IMR-90 (cell line): ENCODE data around the gene KCNQ1.

Experiments
- BHLHE40 ChIP-seq: fragments of 150-350 bp; IDR thresholded peaks from 2 replicates; pipeline ENCODE4 v1.6.1; 2016; ENCODE audit warnings: mild to moderate bottlenecking, low read depth, low read length
- CHD1 ChIP-seq: IDR thresholded peaks from 2 replicates; pipeline ENCODE4 v1.6.1; 2012; ENCODE audit warnings: low read depth, low read length, improper control_type of control experiment
- CTCF ChIP-seq: conservative IDR thresholded peaks from 2 replicates; pipeline ENCODE4 v1.5.1; 2012; ENCODE audit warnings: mild to moderate bottlenecking, low read depth, low read length, improper control_type of control experiment
- MAFK ChIP-seq: IDR thresholded peaks from 2 replicates; pipeline ENCODE4 v1.6.1; 2012; ENCODE audit warnings: low read depth, low read length, improper control_type of control experiment
- MAZ ChIP-seq: IDR thresholded peaks from 2 replicates; pipeline ENCODE4 v1.6.1; 2012; ENCODE audit warnings: low read depth, mild to moderate bottlenecking, low read length, improper control_type of control experiment, moderate library complexity, borderline replicate concordance
- MXI1 ChIP-seq: IDR thresholded peaks from 2 replicates; pipeline ENCODE4 v1.6.1; 2012; ENCODE audit warnings: low read depth, mild to moderate bottlenecking, low read length, moderate library complexity, borderline replicate concordance
- POLR2A ChIP-seq: IDR thresholded peaks from 2 replicates; pipeline ENCODE4 v1.6.1; 2012; ENCODE audit warnings: mild to moderate bottlenecking, low read depth, low read length
- RAD21 ChIP-seq: IDR thresholded peaks from 2 replicates; pipeline ENCODE4 v1.6.1; 2012; ENCODE audit warnings: low read length, improper control_type of control experiment
- RCOR1 ChIP-seq: IDR thresholded peaks from 2 replicates; pipeline ENCODE4 v1.6.1; 2012; ENCODE audit warnings: mild to moderate bottlenecking, low read length, improper control_type of control experiment; ENCODE audit not compliant: insufficient replicate concordance
- RFX5 ChIP-seq: IDR thresholded peaks from 2 replicates; pipeline ENCODE4 v1.8.0; 2012; ENCODE audit warnings: low read depth, mild to moderate bottlenecking, low read length, moderate library complexity
- SMC3 ChIP-seq: fragments of 150-350 bp; IDR thresholded peaks from 2 replicates; pipeline ENCODE4 v1.6.1; 2016; ENCODE audit warnings: low read depth, mild to moderate bottlenecking, antibody characterized with exemption, low read length, moderate library complexity
- USF2 ChIP-seq: fragments of 150-350 bp; IDR thresholded peaks from 2 replicates; pipeline ENCODE4 v1.6.1; 2017; ENCODE audit warnings: mild to moderate bottlenecking, antibody characterized with exemption, low read length, low read depth

- TF ChIP-seq CTCF (no peak), RFX5 (no peak), USF2 (no peak), BHLHE40 (no peak), POLR2A (no peak), RAD21 (no peak), RCOR1 (no peak), MXI1 (no peak), SMC3 (no peak), MAZ (no peak), CHD1 (no peak), MAFK (no peak)
Measured at GRCh38 chr11:2519862-2520735, 75.3 kb downstream of the KCNQ1 start.
